H1 (cell line): ENCODE results near the gene PRPF39. TPM values are rescaled to one million over a fixed set of nuclear protein-coding genes. Genes with fewer than 3 reads are reported as not detected.

Experiments used
- CTCF ChIA-PET: fragments of 300-600 bp; sonication (Branson Sonifier 250); formaldehyde crosslinking; loops from one replicate; lab custom pipeline; 2021; ENCODE audit not compliant: partially characterized antibody; lab: Charles Lee
- POLR2A ChIA-PET: fragments of 300-600 bp; sonication (Branson Sonifier 250); formaldehyde crosslinking; loops from one replicate; lab custom pipeline; 2021; ENCODE audit warnings: inconsistent platforms; ENCODE audit not compliant: partially characterized antibody; lab: Charles Lee
- DNase-seq, 2 experiments: peaks; one replicate each; pipeline versions ENCODE4 v3.0.0 to v3.0.0-alpha.2; 2010 to 2022; ENCODE audit warnings: low spot score in 2 of 2, low read depth in 1 of 2, mixed read lengths in 1 of 2
- FAIRE-seq: peaks from 2 replicates; lab custom pipeline; 2011; peaks lifted over from hg19 to GRCh38; lab: Jason Lieb, UNC
- H2AFZ ChIP-seq: 2 replicates; pipeline ENCODE4 v1.8.1; 2012; ENCODE audit warnings: low read length, inconsistent platforms
- H2AK5ac ChIP-seq: 2 replicates; pipeline ENCODE4 v1.6.1; 2013; ENCODE audit warnings: low read depth, low read length
- H2BK120ac ChIP-seq: replicated peaks from 2 replicates; pipeline ENCODE3; 2013; ENCODE audit warnings: low read depth, low read length, inconsistent platforms
- H2BK12ac ChIP-seq: 2 replicates; pipeline ENCODE4 v1.6.1; 2013; ENCODE audit warnings: low read depth, low read length
- H2BK15ac ChIP-seq: 2 replicates; pipeline ENCODE4 v1.6.1; 2013; ENCODE audit warnings: low read length
- H2BK20ac ChIP-seq: 2 replicates; pipeline ENCODE4 v1.6.1; 2013; ENCODE audit warnings: low read length
- H2BK5ac ChIP-seq: 2 replicates; pipeline ENCODE4 v1.6.1; 2013; ENCODE audit warnings: low read depth, low read length
- H3K14ac ChIP-seq: 2 replicates; pipeline ENCODE4 v1.6.1; 2013; ENCODE audit warnings: inconsistent platforms; ENCODE audit not compliant: insufficient read length
- H3K18ac ChIP-seq: 2 replicates; pipeline ENCODE4 v1.6.1; 2013; ENCODE audit warnings: low read length; ENCODE audit errors: extremely low read depth
- H3K23ac ChIP-seq: 2 replicates; pipeline ENCODE4 v1.6.1; 2013; ENCODE audit warnings: inconsistent platforms; ENCODE audit not compliant: insufficient read length
- H3K23me2 ChIP-seq: 2 replicates; pipeline ENCODE4 v1.6.1; 2013; ENCODE audit warnings: low read depth, low read length
- H3K27ac ChIP-seq: 2 replicates; pipeline ENCODE4 v1.6.1; 2011; ENCODE audit warnings: low read depth, low read length, inconsistent platforms
- H3K27me3 ChIP-seq, 4 experiments: replicated peaks in 1 of 4; 1 replicate in 1 of 4; 2 replicates in 3 of 4; pipeline versions ENCODE4 v1.6.1 to v1.8.1; 2011 to 2013; ENCODE audit warnings: low read length in 3 of 4, mild to moderate bottlenecking in 3 of 4, inconsistent platforms in 2 of 4, mixed read lengths in 2 of 4, moderate library complexity in 1 of 4; ENCODE audit not compliant: control insufficient read depth in 3 of 4, insufficient read depth in 3 of 4; ENCODE audit errors: extremely low read depth in 1 of 4
- H3K36me3 ChIP-seq, 4 experiments: 2 replicates each; pipeline versions ENCODE4 v1.6.1 to v1.8.1; 2011 to 2013; ENCODE audit warnings: mild to moderate bottlenecking in 4 of 4, low read length in 3 of 4, moderate library complexity in 2 of 4, control low read depth in 1 of 4, inconsistent platforms in 1 of 4; ENCODE audit not compliant: insufficient read depth in 4 of 4, control insufficient read depth in 2 of 4
- H3K4ac ChIP-seq: replicated peaks from 2 replicates; pipeline ENCODE3; 2013; ENCODE audit warnings: low read length, low read depth, mixed read lengths, inconsistent platforms; ENCODE audit not compliant: insufficient read length
- H3K4me1 ChIP-seq, 4 experiments: replicated peaks in 1 of 4; 1 replicate in 1 of 4; 2 replicates in 3 of 4; pipeline versions ENCODE4 v1.6.1 to v1.8.1; 2011 to 2013; ENCODE audit warnings: low read length in 3 of 4, inconsistent platforms in 2 of 4, mixed read lengths in 1 of 4; ENCODE audit not compliant: insufficient read depth in 4 of 4, control insufficient read depth in 3 of 4
- H3K4me2 ChIP-seq, 2 experiments: 2 replicates each; pipeline versions ENCODE4 v1.6.1 to v1.8.1; 2011 to 2013; ENCODE audit warnings: low read depth in 2 of 2, low read length in 2 of 2, control low read depth in 1 of 2, inconsistent platforms in 1 of 2, mild to moderate bottlenecking in 1 of 2; ENCODE audit not compliant: insufficient read depth in 1 of 2
- H3K4me3 ChIP-seq, 4 experiments: fragments of 200-600, 300-600 bp in 1 of 4; sonication (generic), shearing (Covaris generic), sonication (Bioruptor Twin) in 1 of 4; 2 replicates each; pipeline versions ENCODE4 v1.5.1 to v1.8.1; 2011 to 2016; ENCODE audit warnings: low read length in 4 of 4, low read depth in 3 of 4, control low read depth in 2 of 4, inconsistent platforms in 2 of 4, mild to moderate bottlenecking in 2 of 4, mixed read lengths in 1 of 4, moderate library complexity in 1 of 4; ENCODE audit not compliant: insufficient read depth in 2 of 4; ENCODE audit errors: extremely low read depth in 1 of 4
- H3K56ac ChIP-seq: replicated peaks from 2 replicates; pipeline ENCODE3; 2013; ENCODE audit warnings: low read depth, mild to moderate bottlenecking, mixed read lengths, low read length, inconsistent platforms; ENCODE audit not compliant: insufficient read length
- H3K79me1 ChIP-seq: 2 replicates; pipeline ENCODE4 v1.6.1; 2013; ENCODE audit warnings: low read depth, low read length, control low read depth
- H3K79me2 ChIP-seq, 2 experiments: 2 replicates each; pipeline versions ENCODE4 v1.6.1 to v1.8.1; 2012 to 2013; ENCODE audit warnings: low read length in 2 of 2, mild to moderate bottlenecking in 2 of 2, inconsistent platforms in 1 of 2; ENCODE audit not compliant: insufficient read depth in 2 of 2, control insufficient read depth in 1 of 2
- H3K9ac ChIP-seq, 4 experiments: replicated peaks in 1 of 4; 1 replicate in 1 of 4; 2 replicates in 3 of 4; pipeline versions ENCODE4 v1.6.1 to v1.8.1; 2011 to 2013; ENCODE audit warnings: low read depth in 3 of 4, low read length in 3 of 4, control low read depth in 2 of 4, mild to moderate bottlenecking in 2 of 4, moderate library complexity in 2 of 4, inconsistent platforms in 1 of 4; ENCODE audit errors: extremely low read depth in 1 of 4
- H3K9me3 ChIP-seq, 2 experiments: 2 replicates each; pipeline versions ENCODE4 v1.6.1 to v1.8.1; 2012 to 2013; ENCODE audit warnings: mild to moderate bottlenecking in 2 of 2, moderate library complexity in 2 of 2, control low read depth in 1 of 2, inconsistent platforms in 1 of 2, low read depth in 1 of 2, low read length in 1 of 2, mixed read lengths in 1 of 2; ENCODE audit not compliant: insufficient read depth in 2 of 2
- H4K20me1 ChIP-seq, 2 experiments: replicated peaks in 1 of 2; 2 replicates each; pipeline versions ENCODE3 to v1.8.1; 2011 to 2013; ENCODE audit warnings: inconsistent platforms in 2 of 2, low read length in 2 of 2, mild to moderate bottlenecking in 1 of 2; ENCODE audit not compliant: insufficient read depth in 2 of 2, control insufficient read depth in 1 of 2
- H4K5ac ChIP-seq: 2 replicates; pipeline ENCODE4 v1.6.1; 2013; ENCODE audit warnings: low read length, low read depth, mixed read lengths, inconsistent platforms; ENCODE audit not compliant: insufficient read length
- H4K8ac ChIP-seq: 2 replicates; pipeline ENCODE4 v1.8.0; 2013; ENCODE audit warnings: mild to moderate bottlenecking, moderate library complexity, low read length, inconsistent platforms; ENCODE audit not compliant: insufficient read depth; ENCODE audit errors: extremely low read depth
- H4K91ac ChIP-seq: replicated peaks from 2 replicates; pipeline ENCODE3; 2013; ENCODE audit warnings: low read length, mixed read lengths, inconsistent platforms; ENCODE audit not compliant: insufficient read length
- ASH2L ChIP-seq: fragments of 200-600, 300-600 bp; sonication (generic); IDR thresholded peaks from one replicate; pipeline ENCODE4 v1.7.1; 2017; ENCODE audit warnings: low read length
- CTCF ChIP-seq, 3 experiments: IDR thresholded peaks; 1 replicate in 2 of 3; 2 replicates in 1 of 3; pipeline versions ENCODE4 v1.5.1 to v1.6.1; 2011; ENCODE audit warnings: low read length in 3 of 3, mild to moderate bottlenecking in 3 of 3, inconsistent platforms in 2 of 3, low read depth in 1 of 3, moderate library complexity in 1 of 3; ENCODE audit not compliant: insufficient read depth in 1 of 3; ENCODE audit errors: control extremely low read depth in 1 of 3
- GTF2F1 ChIP-seq: IDR thresholded peaks from 2 replicates; pipeline ENCODE4 v1.6.1; 2012; ENCODE audit warnings: low read depth, low read length, improper control_type of control experiment, borderline replicate concordance
- KDM1A ChIP-seq: fragments of 200-600, 300-600 bp; sonication (generic); IDR thresholded peaks from 2 replicates; pipeline ENCODE4 v1.7.1; 2016; ENCODE audit warnings: mild to moderate bottlenecking, low read length, borderline replicate concordance
- MAX ChIP-seq: IDR thresholded peaks from 2 replicates; pipeline ENCODE4 v1.6.1; 2012; ENCODE audit warnings: inconsistent platforms
- POLR2A ChIP-seq, 2 experiments: IDR thresholded peaks; 1 replicate in 1 of 2; 2 replicates in 1 of 2; pipeline ENCODE4 v1.6.1; 2011; ENCODE audit warnings: low read depth in 2 of 2, low read length in 2 of 2, mild to moderate bottlenecking in 2 of 2; ENCODE audit errors: control extremely low read depth in 1 of 2
- RBBP5 ChIP-seq: IDR thresholded peaks from 2 replicates; pipeline ENCODE4 v1.7.1; 2012; ENCODE audit warnings: low read depth, mild to moderate bottlenecking, inconsistent platforms, low read length, moderate library complexity, borderline replicate concordance
- RXRA ChIP-seq: IDR thresholded peaks from 2 replicates; pipeline ENCODE4 v1.6.1; 2011; ENCODE audit warnings: low read depth, mild to moderate bottlenecking, low read length, moderate library complexity; ENCODE audit not compliant: insufficient read depth
- SAP30 ChIP-seq: fragments of 300-600 bp; sonication (generic); IDR thresholded peaks from 2 replicates; pipeline ENCODE4 v1.7.1; 2012; ENCODE audit warnings: low read length, moderate library complexity, mild to moderate bottlenecking, inconsistent platforms; ENCODE audit not compliant: insufficient read depth, insufficient replicate concordance
- SUZ12 ChIP-seq: fragments of 200-600 bp; sonication (generic); IDR thresholded peaks from 2 replicates; pipeline ENCODE4 v1.6.1; 2012; ENCODE audit warnings: mild to moderate bottlenecking, inconsistent platforms, low read length, moderate library complexity, mixed read lengths
- ZNF274 ChIP-seq: IDR thresholded peaks from 2 replicates; pipeline ENCODE4 v1.7.0; 2012; ENCODE audit warnings: low read length, borderline replicate concordance; ENCODE audit errors: extremely low read depth
- WGBS, 2 experiments: shearing (Covaris generic) in 1 of 2; methylation state at CpG; one replicate each; pipeline versions ENCODE4 v1.1.6 to v1.1.7; 2013 to 2015; ENCODE audit warnings: low lambda C conversion rate in 2 of 2, mixed read lengths in 2 of 2, inconsistent platforms in 1 of 2, low coverage in 1 of 2, missing lambda C conversion rate in 1 of 2; ENCODE audit not compliant: insufficient replicate concordance in 2 of 2, insufficient coverage in 1 of 2, insufficient read length in 1 of 2; ENCODE audit errors: extremely low coverage in 1 of 2, missing lambda C conversion rate in 1 of 2; 5-methylcytosine and 5-hydroxymethylcytosine counted together
- polyA plus RNA-seq, 7 experiments: library from polyadenylated mRNA; depleted of rRNA in 3 of 7; stranded (reverse) in 5 of 7; unstranded in 2 of 7; fragments of >200 nt in 5 of 7; fragments of 200-250 nt in 2 of 7; gene quantifications; 1 replicate in 5 of 7; 2 replicates in 1 of 7; 4 replicates in 1 of 7; pipeline versions ENCODE4 v1.2.1 to v1.2.3, GENCODE V29; 2011 to 2013; ENCODE audit warnings: missing spikeins in 2 of 7, mixed read lengths in 2 of 7
- total RNA-seq: library from RNA; stranded (reverse); fragmentation: NEBNext Ultra II Directional; extraction: Animal tissue kit (Norgen Biotek cat#: 25700); gene quantifications from 2 replicates; pipeline ENCODE4 v1.2.1, GENCODE V29; 2021

Gene PRPF39
- total and polyA plus RNA-seq, 2 of the 8 experiments (the other 6 are each of a cell fraction or from before 2014, with no cell fraction given), result 22.4 to 43.3 TPM

GRCh38 chr14:45066667-45067066 is 17.2 kb upstream of the PRPF39 start:
- H3K14ac ChIP-seq, result no peak overlapping the region
- DNase-seq, result no peak
- H3K4me3 ChIP-seq, result no peak overlapping the region
- no peaks in the 10 kb centered on the region for H3K79me2 ChIP-seq
- no peak overlapping the region for H3K4me2 ChIP-seq
- H3K23ac ChIP-seq, result no peak overlapping the region
- no peak overlapping the region for H2AFZ ChIP-seq
- H2BK12ac ChIP-seq, result no peak overlapping the region
- H3K4me1 ChIP-seq, result no peaks in the 10 kb centered on the region
- H2BK20ac ChIP-seq, result no peak overlapping the region
- no peak overlapping the region for H2AK5ac ChIP-seq
- no peak overlapping the region for H2BK15ac ChIP-seq
- FAIRE-seq, result no peak
- no peaks in the 10 kb centered on the region for H3K27me3 ChIP-seq
- no peak overlapping the region for H3K18ac ChIP-seq
- H3K23me2 ChIP-seq, result no peaks in the 10 kb centered on the region
- no peak overlapping the region for H3K27ac ChIP-seq
- H2BK120ac ChIP-seq, result no peak overlapping the region
- 87% methylated on average over 3 of the region's 3 CpGs; no CpG with 5 or more reads in 1 of the 2 experiments for WGBS, 2 experiments
- H2BK5ac ChIP-seq, result no peak overlapping the region
- peaks cover 3% of the 10 kb centered on the region; the same call in 1 of the 2 replicates for H3K79me1 ChIP-seq
- H3K56ac ChIP-seq, result no peak overlapping the region
- no peak overlapping the region for H4K5ac ChIP-seq
- ChIA-PET CTCF (no interaction called here), POLR2A (no interaction called here)
- H3K9me3 ChIP-seq, result no peaks in the 10 kb centered on the region
- no peak overlapping the region for H4K8ac ChIP-seq
- H3K4ac ChIP-seq, result no peak overlapping the region
- H3K9ac ChIP-seq, result no peak overlapping the region
- no peaks in the 10 kb centered on the region; a peak in 2 of 8 replicates for H3K36me3 ChIP-seq
- no peak overlapping the region for H4K91ac ChIP-seq
- H4K20me1 ChIP-seq, result no peaks in the 10 kb centered on the region
- TF ChIP-seq KDM1A (no peak), RBBP5 (no peak), RXRA (no peak), ASH2L (no peak), POLR2A (IDR thresholded peaks at IDR 0.05; ENCODE audit: control extremely low read depth in 1 of 2, low read depth in 2 of 2, low read length in 2 of 2) (no peak), CTCF (IDR thresholded peaks at IDR 0.05; ENCODE audit: control extremely low read depth in 1 of 3, insufficient read depth in 1 of 3, low read depth in 1 of 3, low read length in 3 of 3) (no peak), SUZ12 (no peak), SAP30 (no peak), MAX (no peak), ZNF274 (no peak), GTF2F1 (no peak)
